Transverse colon (tissue), 4 donors: ENCODE data around the gene ABTB1. TPM values are rescaled to one million over a fixed set of nuclear protein-coding genes. Genes with fewer than 3 reads are reported as not detected.

Experiments
- DNase-seq: peaks from one replicate; pipeline ENCODE4 v3.0.0-alpha.2; 2019
- H3K27ac ChIP-seq, 4 donors: fragments of 200-600 bp; sonication (generic); 2 replicates each; pipeline ENCODE4 v1.5.1; 2016 to 2018; ENCODE audit warnings: inconsistent platforms in 4 of 4
- H3K27me3 ChIP-seq: fragments of 200-600 bp; sonication (generic); 2 replicates; pipeline ENCODE4 v1.5.1; 2017; ENCODE audit warnings: inconsistent platforms
- H3K36me3 ChIP-seq, 4 donors: fragments of 200-600 bp; sonication (generic); 2 replicates each; pipeline ENCODE4 v1.5.1; 2017 to 2019; ENCODE audit warnings: inconsistent platforms in 4 of 4
- H3K4me1 ChIP-seq, 4 donors: fragments of 200-600 bp; sonication (generic); 2 replicates each; pipeline ENCODE4 v1.5.1; 2017 to 2020; ENCODE audit warnings: inconsistent platforms in 4 of 4
- H3K4me3 ChIP-seq, 4 donors: fragments of 200-600 bp; sonication (generic); 1 replicate in 1 of 4; 2 replicates in 3 of 4; pipeline versions ENCODE4 v1.5.1 to v1.6.1; 2017 to 2019; ENCODE audit warnings: inconsistent platforms in 4 of 4
- H3K9me3 ChIP-seq, 2 donors: fragments of 200-600 bp; sonication (generic); 2 replicates each; pipeline ENCODE4 v1.5.1; 2017 to 2019; ENCODE audit warnings: inconsistent platforms in 2 of 2
- CTCF ChIP-seq, 5 experiments: fragments of 200-600 bp in 3 of 5; fragments of 450-650 bp in 2 of 5; sonication (generic) in 3 of 5; IDR thresholded peaks; 1 replicate in 2 of 5; 2 replicates in 3 of 5; pipeline ENCODE4 v1.5.1; 2016 to 2017; ENCODE audit warnings: antibody characterized with exemption in 5 of 5, inconsistent platforms in 3 of 5, mild to moderate bottlenecking in 2 of 5, moderate library complexity in 1 of 5
- EP300 ChIP-seq: sonication (generic); formaldehyde crosslinking; IDR thresholded peaks from one replicate; pipeline ENCODE4 v1.6.1; 2017; ENCODE audit warnings: antibody characterized with exemption, low read depth
- POLR2A ChIP-seq: fragments of 450-650 bp; IDR thresholded peaks from one replicate; pipeline ENCODE4 v1.6.1; 2016; ENCODE audit warnings: antibody characterized with exemption, mild to moderate bottlenecking, moderate library complexity
- POLR2AphosphoS5 ChIP-seq, 3 donors: sonication (generic); formaldehyde crosslinking; IDR thresholded peaks; one replicate each; pipeline ENCODE4 v1.6.1; 2016; ENCODE audit warnings: antibody characterized with exemption in 3 of 3
- WGBS, 2 donors: methylation state at CpG; one replicate each; pipeline ENCODE4 v1.1.5; 2018; ENCODE audit warnings: low coverage in 1 of 2; 5-methylcytosine and 5-hydroxymethylcytosine counted together
- in situ Hi-C, 4 donors: fragments of 200-750 bp; cut with MboI; loops; one replicate each; pipeline versions ENCODE4 v1.15.0 to v1.15.1; 2017; ENCODE audit warnings: low sequenced_read_pairs in 3 of 4, low pct_ligation_motif_present in 1 of 4, low pct_unique_long_range_greater_than_20kb in 1 of 4
- intact Hi-C: fragments of 100-400 bp; cut with DNase I; formaldehyde crosslinking; loops from one replicate; pipeline ENCODE4 v1.15.1; 2023; ENCODE audit warnings: low total_unique reads
- total RNA-seq, 4 donors: library from RNA; depleted of rRNA; stranded (reverse); fragments of >200 nt; gene quantifications; one replicate each; pipeline ENCODE4 v1.1.0, GENCODE V29; 2016

ABTB1 gene
- total RNA-seq, 4 donors from 2014 or later = 29.6 to 80.4 (median 45.8) TPM

- Histone ChIP-seq H3K4me3 (no peak overlapping the region), H3K27me3 (no peaks in the 10 kb centered on the region), H3K9me3 (no peaks in the 10 kb centered on the region), H3K4me1 (no peaks in the 10 kb centered on the region), H3K27ac (no peak overlapping the region), H3K36me3 (no peaks in the 10 kb centered on the region)
- in situ Hi-C loops = loop anchor here in 3 of 4 donors (5.0 to 25.0 kb wide), 3 partner anchors 175 to 315 kb away; no protein-coding TSS in a partner anchor
- intact Hi-C loops = no loop called here
- TF ChIP-seq POLR2AphosphoS5 (IDR thresholded peaks at IDR 0.05) (no peak), POLR2A (no peak), CTCF (IDR thresholded peaks at IDR 0.05) (no peak), EP300 (no peak)
- no peak for DNase-seq
- 88 to 100% methylated on average over 1 to 11 of the region's 11 CpGs for WGBS, 2 donors
Observed at GRCh38 chr3:127662001-127662469, 10.7 kb upstream of the ABTB1 start.

- Histone ChIP-seq H3K27ac (no peak overlapping the region), H3K4me3 (no peak overlapping the region), H3K27me3 (no peaks in the 10 kb centered on the region), H3K36me3 (no peaks in the 10 kb centered on the region), H3K4me1 (no peaks in the 10 kb centered on the region), H3K9me3 (no peaks in the 10 kb centered on the region)
- 80 to 92% methylated on average over 2 to 5 of the region's 5 CpGs for WGBS, 2 donors
- TF ChIP-seq POLR2AphosphoS5 (IDR thresholded peaks at IDR 0.05) (no peak), CTCF (IDR thresholded peaks at IDR 0.05) (no peak), POLR2A (no peak), EP300 (no peak)
- in situ Hi-C loops (loop anchor here in 3 of 4 donors (5.0 to 25.0 kb wide), 3 partner anchors 174 to 314 kb away; no protein-coding TSS in a partner anchor), intact Hi-C loops (no loop called here)
- no peak for DNase-seq
Observed at GRCh38 chr3:127663151-127663550, 9.6 kb upstream of the ABTB1 start.

GRCh38 chr3:127665165-127665564 lies 7.6 kb upstream of the ABTB1 start:
- Histone ChIP-seq H3K9me3 (no peaks in the 10 kb centered on the region), H3K36me3 (no peaks in the 10 kb centered on the region), H3K4me3 (no peak overlapping the region), H3K27ac (no peak overlapping the region), H3K27me3 (no peaks in the 10 kb centered on the region), H3K4me1 (no peaks in the 10 kb centered on the region)
- intact Hi-C loops = no loop called here
- 75 to 79% methylated on average over 2 of the region's 2 CpGs for WGBS, 2 donors
- in situ Hi-C loops = loop anchor here in 2 of 4 donors (25.0 kb wide), 2 partner anchors 172 to 297 kb away; no protein-coding TSS in a partner anchor
- TF ChIP-seq POLR2A (no peak), POLR2AphosphoS5 (IDR thresholded peaks at IDR 0.05) (no peak), CTCF (IDR thresholded peaks at IDR 0.05) (no peak), EP300 (no peak)
- no peak for DNase-seq

GRCh38 chr3:127665586-127665985 lies 7.2 kb upstream of the ABTB1 start:
- Histone ChIP-seq H3K36me3 (no peaks in the 10 kb centered on the region), H3K27ac (no peak overlapping the region), H3K4me3 (no peak overlapping the region), H3K4me1 (no peaks in the 10 kb centered on the region), H3K9me3 (no peaks in the 10 kb centered on the region), H3K27me3 (no peaks in the 10 kb centered on the region)
- intact Hi-C loops (no loop called here), in situ Hi-C loops (loop anchor here in 2 of 4 donors (25.0 kb wide), 2 partner anchors 172 to 297 kb away; no protein-coding TSS in a partner anchor)
- no peak for DNase-seq
- no peak for TF ChIP-seq CTCF (IDR thresholded peaks at IDR 0.05)
- no peak for TF ChIP-seq EP300
- TF ChIP-seq POLR2AphosphoS5 (IDR thresholded peaks at IDR 0.05) = no peak
- no peak for TF ChIP-seq POLR2A
- 91 to 100% methylated on average over 3 of the region's 3 CpGs for WGBS, 2 donors
